Measurements from ENCODE around the gene OCA2. TPM values are rescaled to one million over a fixed set of nuclear protein-coding genes. Genes with fewer than 3 reads are reported as not detected.
"Not testable (repeated sequence)": the region's sequence is repeated elsewhere in the genome, so short reads cannot be mapped to it uniquely, and the experiment has no call there.

OCA2 gene
- total RNA-seq, 2 donors from 2014 or later: 0.31 TPM; not detected in 1

DNA sequence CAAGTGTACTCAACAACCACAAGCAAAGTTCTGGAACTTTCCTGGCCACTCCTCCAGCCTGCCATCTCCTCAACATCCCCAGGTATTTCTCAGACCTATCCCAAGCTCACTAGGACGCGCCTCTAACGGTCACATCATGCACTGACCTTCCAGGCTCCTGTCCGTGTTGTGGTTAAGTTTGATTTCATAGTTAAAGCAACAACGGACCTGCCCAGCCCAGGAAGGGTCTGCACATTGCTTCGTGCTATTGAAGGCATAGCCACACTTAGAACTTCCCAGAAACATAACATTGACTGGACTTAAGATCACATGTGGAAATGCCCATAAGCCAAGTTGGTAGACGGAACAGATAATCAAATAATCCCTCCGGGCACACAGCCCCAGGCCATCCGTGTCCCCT lies 85.1 kb downstream of the OCA2 start:
- no peaks in the 10 kb centered on the region for H3K9me3 ChIP-seq
- TF ChIP-seq, protein P1, sequence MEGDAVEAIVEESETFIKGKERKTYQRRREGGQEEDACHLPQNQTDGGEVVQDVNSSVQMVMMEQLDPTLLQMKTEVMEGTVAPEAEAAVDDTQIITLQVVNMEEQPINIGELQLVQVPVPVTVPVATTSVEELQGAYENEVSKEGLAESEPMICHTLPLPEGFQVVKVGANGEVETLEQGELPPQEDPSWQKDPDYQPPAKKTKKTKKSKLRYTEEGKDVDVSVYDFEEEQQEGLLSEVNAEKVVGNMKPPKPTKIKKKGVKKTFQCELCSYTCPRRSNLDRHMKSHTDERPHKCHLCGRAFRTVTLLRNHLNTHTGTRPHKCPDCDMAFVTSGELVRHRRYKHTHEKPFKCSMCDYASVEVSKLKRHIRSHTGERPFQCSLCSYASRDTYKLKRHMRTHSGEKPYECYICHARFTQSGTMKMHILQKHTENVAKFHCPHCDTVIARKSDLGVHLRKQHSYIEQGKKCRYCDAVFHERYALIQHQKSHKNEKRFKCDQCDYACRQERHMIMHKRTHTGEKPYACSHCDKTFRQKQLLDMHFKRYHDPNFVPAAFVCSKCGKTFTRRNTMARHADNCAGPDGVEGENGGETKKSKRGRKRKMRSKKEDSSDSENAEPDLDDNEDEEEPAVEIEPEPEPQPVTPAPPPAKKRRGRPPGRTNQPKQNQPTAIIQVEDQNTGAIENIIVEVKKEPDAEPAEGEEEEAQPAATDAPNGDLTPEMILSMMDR (IDR thresholded peaks at IDR 0.05): no peak
- no peak overlapping the region for H3K4me3 ChIP-seq
- H3K27me3 ChIP-seq: no peaks in the 10 kb centered on the region
- no peaks in the 10 kb centered on the region for H3K36me3 ChIP-seq
- no peak for DNase-seq (ENCODE audit: low spot score)
- no peaks in the 10 kb centered on the region for H3K4me1 ChIP-seq
- no peak overlapping the region for H3K27ac ChIP-seq

DNA sequence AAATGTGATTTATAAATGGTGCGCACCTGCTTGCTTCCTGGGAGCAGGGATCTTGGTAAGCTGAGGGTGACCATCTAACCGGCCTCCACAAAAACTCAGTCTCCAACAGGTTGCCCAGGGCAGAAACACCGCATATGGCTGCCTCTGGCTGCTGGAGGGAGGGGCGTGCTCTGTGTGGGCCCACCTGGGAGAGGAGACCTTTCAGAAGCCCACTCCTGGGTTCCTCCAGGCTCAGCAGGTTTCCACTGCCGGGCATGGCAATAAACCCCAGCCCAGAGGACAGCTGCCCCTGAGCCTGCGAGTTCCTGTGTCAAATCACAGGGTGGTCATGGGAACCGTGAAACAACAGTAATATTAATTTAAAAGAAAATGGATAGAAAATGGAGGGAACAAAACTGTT lies 85.6 kb downstream of the OCA2 start:
- H3K9me3 ChIP-seq: no peaks in the 10 kb centered on the region
- H3K4me1 ChIP-seq: no peaks in the 10 kb centered on the region
- no peaks in the 10 kb centered on the region for H3K27me3 ChIP-seq
- no peak for DNase-seq (ENCODE audit: low spot score)
- no peaks in the 10 kb centered on the region for H3K36me3 ChIP-seq
- TF ChIP-seq, protein P1 (IDR thresholded peaks at IDR 0.05): no peak
- no peak overlapping the region for H3K27ac ChIP-seq
- no peak overlapping the region for H3K4me3 ChIP-seq

DNA sequence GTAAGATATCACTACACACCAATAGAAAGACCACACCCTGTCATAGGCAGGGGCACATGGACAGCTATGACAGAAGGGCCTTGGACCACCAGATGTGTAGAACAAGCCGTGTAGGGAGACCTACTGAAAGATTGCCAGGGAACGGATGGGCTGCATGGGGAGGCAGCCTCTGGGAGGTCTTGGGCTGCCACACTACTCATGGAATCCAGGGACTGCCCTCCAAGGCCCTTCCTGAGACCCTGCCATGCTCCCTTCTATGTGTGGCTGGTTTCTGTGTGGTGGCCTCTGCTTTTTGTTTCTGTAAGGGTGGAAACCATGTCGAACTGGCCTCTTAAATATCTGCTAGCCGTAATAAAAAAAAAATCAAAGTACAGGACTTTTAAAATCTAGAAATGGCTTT lies 86.9 kb downstream of the OCA2 start:
- TF ChIP-seq, protein P1 (IDR thresholded peaks at IDR 0.05): no peak
- no peaks in the 10 kb centered on the region for H3K36me3 ChIP-seq
- no peak for DNase-seq (ENCODE audit: low spot score)
- no peaks in the 10 kb centered on the region for H3K4me1 ChIP-seq
- H3K27me3 ChIP-seq: no peaks in the 10 kb centered on the region
- H3K4me3 ChIP-seq: no peak overlapping the region
- H3K9me3 ChIP-seq: no peaks in the 10 kb centered on the region
- no peak overlapping the region for H3K27ac ChIP-seq

DNA sequence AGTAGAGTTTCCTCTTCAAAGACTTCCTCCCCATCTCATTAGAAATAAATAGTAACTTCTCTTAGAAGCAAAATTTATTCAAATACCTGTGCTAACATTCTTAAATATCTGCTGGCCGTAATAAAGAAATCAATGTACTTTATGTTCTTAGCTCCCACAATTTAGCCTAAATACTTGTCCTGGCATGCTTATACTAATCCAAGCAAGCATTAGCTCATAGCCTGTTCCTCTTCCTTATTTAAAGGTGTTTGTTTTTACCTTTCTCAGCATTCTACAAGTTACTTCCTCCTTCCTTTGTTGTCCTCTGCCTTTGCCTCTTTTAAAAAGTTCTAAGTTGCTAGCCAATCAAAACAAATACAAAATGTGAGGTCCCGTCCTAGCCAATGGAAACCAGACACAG lies 90.9 kb downstream of the OCA2 start:
- H3K9me3 ChIP-seq; H3K4me1 ChIP-seq; H3K27ac ChIP-seq; DNase-seq (ENCODE audit: low spot score); H3K27me3 ChIP-seq; H3K36me3 ChIP-seq; H3K4me3 ChIP-seq: not testable (repeated sequence)

DNA sequence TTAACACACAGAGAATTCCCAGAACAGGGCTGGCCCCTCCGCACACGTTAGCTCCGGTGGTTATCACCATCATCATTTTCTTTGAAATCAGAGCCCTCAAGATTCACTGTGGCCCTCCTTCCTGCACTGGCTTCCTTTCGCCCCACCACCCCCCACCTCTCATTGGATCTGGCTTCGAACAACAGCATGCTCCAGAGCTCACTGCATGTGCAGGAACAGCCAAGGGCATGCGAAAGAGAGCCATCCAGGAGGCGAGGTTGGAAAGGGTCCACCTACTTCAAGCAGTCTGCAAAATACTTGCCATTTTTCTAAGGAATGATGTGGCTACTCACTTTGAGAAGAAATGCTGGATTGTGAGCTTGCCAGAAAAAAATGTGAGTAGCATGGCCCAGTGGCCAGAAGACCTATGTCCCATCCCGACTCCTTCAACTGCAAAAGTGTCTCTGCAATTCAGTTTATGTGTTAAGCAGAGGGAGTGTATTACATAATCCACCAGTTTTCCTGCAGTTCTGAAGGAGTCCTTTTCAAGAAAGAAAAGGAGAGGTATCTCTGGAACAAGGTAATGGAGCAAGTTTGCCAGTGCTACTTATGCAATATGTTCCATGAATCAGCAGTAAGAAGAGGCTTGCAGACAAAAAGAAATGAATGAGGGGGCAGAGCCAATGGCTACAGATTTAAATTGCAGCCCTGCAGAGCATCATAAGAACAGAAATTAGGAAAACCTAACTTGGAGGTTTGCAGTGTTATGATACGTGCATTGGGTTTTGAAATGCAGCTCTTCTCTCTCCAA lies 92.8 kb downstream of the OCA2 start:
- H3K4me3 ChIP-seq: no peak overlapping the region
- no peaks in the 10 kb centered on the region for H3K27me3 ChIP-seq
- H3K27ac ChIP-seq: no peak overlapping the region
- no peak for DNase-seq (ENCODE audit: low spot score)
- H3K4me1 ChIP-seq: no peaks in the 10 kb centered on the region
- no peaks in the 10 kb centered on the region for H3K9me3 ChIP-seq
- no peaks in the 10 kb centered on the region for H3K36me3 ChIP-seq
- TF ChIP-seq, protein P1 (IDR thresholded peaks at IDR 0.05): no peak

DNA sequence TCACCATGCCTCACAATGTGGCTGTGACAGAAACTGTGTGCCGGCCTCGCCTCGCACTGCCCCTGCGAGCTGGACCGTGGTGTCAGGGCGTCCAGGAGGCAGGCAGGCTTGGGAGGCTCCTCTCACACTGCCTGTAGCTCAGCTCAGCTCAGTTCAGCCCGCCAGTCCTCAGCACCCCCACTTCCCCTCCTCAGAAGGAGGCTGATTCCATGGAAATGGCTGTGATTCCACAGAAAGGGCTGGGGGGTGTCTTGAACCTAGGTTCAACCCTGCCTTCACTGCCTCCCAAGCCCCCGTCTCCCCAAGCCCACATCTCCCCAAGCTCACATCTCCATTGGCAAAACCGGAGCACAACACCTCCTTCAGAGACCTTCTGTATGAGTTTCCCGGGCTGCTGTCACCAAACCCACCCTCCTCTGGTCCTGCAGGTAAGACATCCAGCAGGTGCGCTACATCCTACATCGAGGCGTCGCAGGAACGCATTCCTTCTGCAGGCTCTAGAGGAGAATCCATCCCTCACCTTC lies 94.0 kb downstream of the OCA2 start:
- TF ChIP-seq, protein P1 (IDR thresholded peaks at IDR 0.05): no peak
- Histone ChIP-seq H3K27ac (no peak overlapping the region), H3K36me3 (no peaks in the 10 kb centered on the region), H3K4me1 (no peaks in the 10 kb centered on the region), H3K27me3 (no peaks in the 10 kb centered on the region), H3K9me3 (no peaks in the 10 kb centered on the region), H3K4me3 (no peak overlapping the region)
- no peak for DNase-seq (ENCODE audit: low spot score)

Data from right atrium auricular region (tissue), 2 donors.